HEK293 (cell line): ENCODE measurements around the gene PSPH.
A peak's percentile ranks its signal among the peaks of the same experiment; 100 is the strongest.
"Not testable (repeated sequence)": the region's sequence is repeated elsewhere in the genome, so short reads cannot be mapped to it uniquely, and the experiment has no call there.

Experiments
- CTCF ChIA-PET: fragments of 350-600 bp; formaldehyde crosslinking; extraction: SDS; loops from one replicate; lab custom pipeline; 2021; ENCODE audit warnings: antibody characterized with exemption; lab: Yijun Ruan, JAX
- POLR2A ChIA-PET: fragments of 300-600 bp; formaldehyde crosslinking; extraction: SDS; loops from one replicate; lab custom pipeline; 2020; ENCODE audit warnings: antibody characterized with exemption, inconsistent platforms; lab: Yijun Ruan, JAX
- H3K27ac ChIP-seq: fragments of 200-500 bp; sonication (Bioruptor generic); 2 replicates; pipeline ENCODE4 v1.5.1; 2014; ENCODE audit warnings: low read depth, low read length, control low read depth, inconsistent platforms; ENCODE audit errors: extremely low read depth
- H3K36me3 ChIP-seq, 2 experiments: fragments of 200-500 bp in 1 of 2; sonication (Bioruptor generic) in 1 of 2; 1 replicate in 1 of 2; 2 replicates in 1 of 2; pipeline ENCODE4 v1.5.1; 2014 to 2017; ENCODE audit warnings: inconsistent platforms in 2 of 2, low read length in 2 of 2; ENCODE audit not compliant: control insufficient read depth in 2 of 2, insufficient read depth in 1 of 2
- H3K4me1 ChIP-seq: fragments of 200-500 bp; sonication (Bioruptor generic); 2 replicates; pipeline ENCODE4 v1.5.1; 2014; ENCODE audit warnings: mild to moderate bottlenecking, low read length, inconsistent platforms; ENCODE audit not compliant: control insufficient read depth, insufficient read depth
- H3K4me3 ChIP-seq: 2 replicates; pipeline ENCODE4 v1.5.1; 2011; ENCODE audit warnings: low read depth, mild to moderate bottlenecking, control low read depth, low read length, moderate library complexity
- H3K9me3 ChIP-seq: fragments of 200-500 bp; sonication (Bioruptor generic); 2 replicates; pipeline ENCODE4 v1.5.1; 2014; ENCODE audit warnings: low read depth, low read length, inconsistent platforms; ENCODE audit not compliant: control insufficient read depth, insufficient read depth
- IKZF3 ChIP-seq: fragments of 450-650 bp; IDR thresholded peaks from 2 replicates; pipeline ENCODE4 v1.5.0; 2018; ENCODE audit warnings: missing biosample characterization, mild to moderate bottlenecking, missing genetic modification characterization, moderate library complexity
- KLF9 ChIP-seq: fragments of 450-650 bp; formaldehyde crosslinking; IDR thresholded peaks from 2 replicates; pipeline ENCODE4 v1.5.1; 2016; ENCODE audit warnings: missing biosample characterization, missing genetic modification characterization, low read depth
- ZBTB21 ChIP-seq: fragments of 450-650 bp; formaldehyde crosslinking; IDR thresholded peaks from 2 replicates; pipeline ENCODE4 v1.5.1; 2017; ENCODE audit warnings: missing biosample characterization, missing genetic modification characterization
- ZIC2 ChIP-seq: fragments of 450-650 bp; formaldehyde crosslinking; IDR thresholded peaks from 2 replicates; pipeline ENCODE4 v1.5.1; 2016; ENCODE audit warnings: missing biosample characterization, missing genetic modification characterization
- ZNF121 ChIP-seq: fragments of 450-650 bp; formaldehyde crosslinking; IDR thresholded peaks from 2 replicates; pipeline ENCODE4 v1.5.1; 2016; ENCODE audit warnings: missing biosample characterization, missing genetic modification characterization
- ZNF155 ChIP-seq: fragments of 450-650 bp; formaldehyde crosslinking; IDR thresholded peaks from 2 replicates; pipeline ENCODE4 v1.5.1; 2016; ENCODE audit warnings: missing biosample characterization, missing genetic modification characterization
- ZNF157 ChIP-seq: fragments of 450-650 bp; formaldehyde crosslinking; IDR thresholded peaks from 2 replicates; pipeline ENCODE4 v1.5.1; 2016; ENCODE audit warnings: missing biosample characterization, missing genetic modification characterization
- ZNF239 ChIP-seq: fragments of 450-650 bp; formaldehyde crosslinking; IDR thresholded peaks from 2 replicates; pipeline ENCODE4 v1.5.1; 2016; ENCODE audit warnings: missing biosample characterization, missing genetic modification characterization
- ZNF335 ChIP-seq: fragments of 450-650 bp; formaldehyde crosslinking; conservative IDR thresholded peaks from 2 replicates; pipeline ENCODE4 v1.5.1; 2016; ENCODE audit warnings: missing biosample characterization, missing genetic modification characterization
- ZNF341 ChIP-seq: fragments of 450-650 bp; formaldehyde crosslinking; IDR thresholded peaks from 2 replicates; pipeline ENCODE4; 2016; ENCODE audit warnings: low read depth, missing biosample characterization, missing genetic modification characterization
- ZNF561 ChIP-seq: fragments of 450-650 bp; IDR thresholded peaks from 2 replicates; pipeline ENCODE4 v1.5.1; 2018; ENCODE audit warnings: missing biosample characterization, missing genetic modification characterization, borderline replicate concordance
- ZNF768 ChIP-seq: fragments of 450-650 bp; formaldehyde crosslinking; IDR thresholded peaks from 2 replicates; pipeline ENCODE4 v1.5.1; 2018; ENCODE audit warnings: missing biosample characterization, mild to moderate bottlenecking, missing genetic modification characterization
- TF ChIP-seq, protein P1 (sequence below): fragments of 450-650 bp; formaldehyde crosslinking; IDR thresholded peaks from 2 replicates; pipeline ENCODE4 v1.5.1; 2016; ENCODE audit warnings: missing biosample characterization, missing genetic modification characterization
- TF ChIP-seq, protein P2 (sequence below): fragments of 450-650 bp; formaldehyde crosslinking; IDR thresholded peaks from 2 replicates; pipeline ENCODE4 v1.5.1; 2017; ENCODE audit warnings: missing biosample characterization, mild to moderate bottlenecking, missing genetic modification characterization, moderate library complexity

Gene PSPH

DNA sequence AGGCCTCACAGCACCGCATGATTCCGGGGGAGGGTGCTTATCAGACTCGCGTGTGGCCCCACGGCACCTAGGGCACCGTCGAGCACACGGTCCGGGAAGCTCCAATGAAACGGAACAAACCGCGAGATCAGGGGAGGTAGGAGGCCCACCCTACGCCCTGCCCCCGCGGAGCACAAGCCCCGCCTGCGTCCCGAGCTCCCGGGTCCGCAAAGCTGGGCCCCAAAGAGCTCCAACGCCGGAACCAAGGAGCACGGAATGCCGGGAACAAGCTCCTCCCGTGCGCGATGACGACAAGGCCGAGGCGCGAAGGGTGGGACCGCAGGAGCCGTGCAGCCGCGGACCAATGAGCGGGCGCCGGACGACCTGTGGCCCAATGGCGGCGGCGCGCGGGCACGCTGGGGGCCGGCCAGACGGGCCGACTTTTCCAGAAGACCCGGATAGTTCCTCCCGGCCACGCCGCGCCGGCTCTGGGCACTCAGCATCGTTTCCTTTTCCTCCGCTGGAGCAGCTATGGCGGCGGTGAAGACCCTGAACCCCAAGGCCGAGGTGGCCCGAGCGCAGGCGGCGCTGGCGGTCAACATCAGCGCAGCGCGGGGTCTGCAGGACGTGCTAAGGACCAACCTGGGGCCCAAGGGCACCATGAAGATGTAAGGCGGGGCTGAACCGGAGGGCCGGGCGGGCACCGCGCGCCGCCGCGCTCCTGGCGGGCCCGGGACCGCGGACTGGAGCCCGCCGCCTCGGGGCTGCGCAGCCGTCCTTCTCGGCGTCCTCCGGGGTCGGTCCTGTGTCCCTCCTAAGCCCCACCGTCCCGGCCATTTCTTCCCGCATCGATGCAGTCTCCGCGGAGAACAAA lies at the start of gene PSPH, which contains the start of gene CCT6A (continued):
- TF ChIP-seq IKZF3 (tag by site-specific recombination) (peak; percentile 100), ZBTB21 (tag by site-specific recombination) (no peak), ZIC2 (tag by site-specific recombination) (peak; percentile 77), ZNF768 (tag by site-specific recombination) (no peak), ZNF341 (tag by site-specific recombination) (peak; percentile 19; the same call in 1 of the 2 replicates), ZNF335 (peak; percentile 71), ZNF561 (tag by site-specific recombination) (0 out of 2 replicates have a peak, but pooled peaks have one; percentile 15), ZNF157 (tag by site-specific recombination) (no peak), ZNF155 (tag by site-specific recombination) (no peak), ZNF239 (tag by site-specific recombination) (no peak)
- TF ChIP-seq, protein P1, sequence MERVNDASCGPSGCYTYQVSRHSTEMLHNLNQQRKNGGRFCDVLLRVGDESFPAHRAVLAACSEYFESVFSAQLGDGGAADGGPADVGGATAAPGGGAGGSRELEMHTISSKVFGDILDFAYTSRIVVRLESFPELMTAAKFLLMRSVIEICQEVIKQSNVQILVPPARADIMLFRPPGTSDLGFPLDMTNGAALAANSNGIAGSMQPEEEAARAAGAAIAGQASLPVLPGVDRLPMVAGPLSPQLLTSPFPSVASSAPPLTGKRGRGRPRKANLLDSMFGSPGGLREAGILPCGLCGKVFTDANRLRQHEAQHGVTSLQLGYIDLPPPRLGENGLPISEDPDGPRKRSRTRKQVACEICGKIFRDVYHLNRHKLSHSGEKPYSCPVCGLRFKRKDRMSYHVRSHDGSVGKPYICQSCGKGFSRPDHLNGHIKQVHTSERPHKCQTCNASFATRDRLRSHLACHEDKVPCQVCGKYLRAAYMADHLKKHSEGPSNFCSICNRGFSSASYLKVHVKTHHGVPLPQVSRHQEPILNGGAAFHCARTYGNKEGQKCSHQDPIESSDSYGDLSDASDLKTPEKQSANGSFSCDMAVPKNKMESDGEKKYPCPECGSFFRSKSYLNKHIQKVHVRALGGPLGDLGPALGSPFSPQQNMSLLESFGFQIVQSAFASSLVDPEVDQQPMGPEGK (tag by site-specific recombination), result peak; percentile 88
- TF ChIP-seq, protein P2, sequence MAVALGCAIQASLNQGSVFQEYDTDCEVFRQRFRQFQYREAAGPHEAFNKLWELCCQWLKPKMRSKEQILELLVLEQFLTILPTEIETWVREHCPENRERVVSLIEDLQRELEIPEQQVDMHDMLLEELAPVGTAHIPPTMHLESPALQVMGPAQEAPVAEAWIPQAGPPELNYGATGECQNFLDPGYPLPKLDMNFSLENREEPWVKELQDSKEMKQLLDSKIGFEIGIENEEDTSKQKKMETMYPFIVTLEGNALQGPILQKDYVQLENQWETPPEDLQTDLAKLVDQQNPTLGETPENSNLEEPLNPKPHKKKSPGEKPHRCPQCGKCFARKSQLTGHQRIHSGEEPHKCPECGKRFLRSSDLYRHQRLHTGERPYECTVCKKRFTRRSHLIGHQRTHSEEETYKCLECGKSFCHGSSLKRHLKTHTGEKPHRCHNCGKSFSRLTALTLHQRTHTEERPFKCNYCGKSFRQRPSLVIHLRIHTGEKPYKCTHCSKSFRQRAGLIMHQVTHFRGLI, result no peak

DNA sequence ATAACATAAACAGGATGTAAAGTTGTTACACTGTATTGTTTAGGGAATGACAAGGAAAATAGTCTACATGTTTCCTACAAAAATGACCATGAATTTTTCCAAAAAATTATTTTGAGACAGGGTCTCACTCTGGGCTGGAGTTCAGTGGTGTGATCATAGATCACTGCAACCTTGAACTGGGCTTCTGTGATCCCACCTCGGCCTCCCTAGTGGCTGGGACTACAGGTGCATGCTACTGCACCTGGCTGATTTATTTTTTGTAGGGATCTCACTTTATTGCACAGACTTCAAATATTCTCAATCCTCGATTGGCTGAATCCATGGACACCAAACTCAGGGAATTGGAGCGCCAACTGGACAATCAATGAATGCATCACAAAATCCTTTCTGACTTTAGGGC lies 48.4 kb upstream of the PSPH start:
- Histone ChIP-seq H3K27ac (no peak overlapping the region), H3K36me3 (peaks cover 39 to 52% of the 10 kb centered on the region in 2 experiments), H3K4me3 (no peak overlapping the region), H3K9me3 (no peaks in the 10 kb centered on the region), H3K4me1 (no peaks in the 10 kb centered on the region)
- ChIA-PET CTCF (interaction anchor here (0.7 kb wide), 1 partner anchor 647 kb away, joined by 3 read pairs; no protein-coding TSS in a partner anchor), POLR2A (interaction anchor here (0.9 to 1.2 kb wide), 2 partner anchors 35 to 48 kb away, joined by 3 to 11 read pairs; partner anchors contain the start of genes CCT6A, PSPH and SUMF2)
- no peak for TF ChIP-seq KLF9 (tag by site-specific recombination)

DNA sequence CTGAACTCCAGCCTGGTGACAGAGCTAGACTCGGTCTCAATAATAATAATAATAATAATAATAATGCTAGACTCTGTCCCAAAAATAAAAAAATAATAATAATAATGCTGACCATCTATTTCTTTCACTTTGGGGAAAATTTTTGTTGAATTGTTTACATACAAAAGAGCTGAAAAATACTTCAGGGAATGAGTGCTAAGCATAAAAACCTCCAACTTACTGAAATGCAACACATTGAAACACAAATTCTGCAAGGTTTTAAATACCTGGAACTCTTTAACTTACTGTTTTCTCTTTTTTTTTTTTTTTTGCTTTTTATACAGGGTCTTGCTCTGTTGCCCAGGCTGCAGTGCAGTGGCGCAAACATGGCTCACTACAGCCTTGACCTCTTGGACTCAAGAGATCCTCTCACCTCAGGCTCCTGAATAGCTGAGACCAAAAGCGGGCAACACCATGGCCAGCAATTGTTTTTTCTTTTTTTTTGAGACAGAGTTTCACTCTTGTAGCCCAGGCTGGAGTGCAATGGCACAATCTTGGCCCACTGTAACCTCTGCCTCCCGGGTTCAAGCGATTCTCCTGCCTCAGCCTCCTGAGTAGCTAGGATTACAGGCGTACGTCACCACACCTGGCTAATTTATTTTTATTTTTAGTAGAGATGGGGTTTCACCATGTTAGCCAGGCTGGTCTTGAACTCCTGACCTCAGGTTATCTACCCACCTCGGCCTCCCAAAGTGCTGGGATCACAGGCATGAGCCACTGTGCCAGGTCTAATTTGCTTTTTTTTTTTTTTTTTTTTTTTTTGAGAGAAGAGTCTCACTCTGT lies 47.2 kb upstream of the PSPH start:
- not testable (repeated sequence) for H3K9me3 ChIP-seq, H3K27ac ChIP-seq, H3K4me3 ChIP-seq, H3K4me1 ChIP-seq
- peaks cover 35 to 42% of the 10 kb centered on the region in 2 experiments for H3K36me3 ChIP-seq
- POLR2A ChIA-PET, result interaction anchor here (0.7 to 1.2 kb wide), 3 partner anchors 29 to 332 kb away, joined by 3 to 11 read pairs (median 4); partner anchors contain the start of genes CCT6A and PSPH
- TF ChIP-seq ZNF121, result peak; percentile 54; the same call in 1 of the 2 replicates
- TF ChIP-seq, all 188 proteins: peak for 1; not testable (repeated sequence) for 187
- CTCF ChIA-PET, result not testable (repeated sequence)
